GM23338 (cell line): ENCODE data around the gene NQO1. TPM values are rescaled to one million over a fixed set of nuclear protein-coding genes. Genes with fewer than 3 reads are reported as not detected.

Experiments used
- CREB1 ChIP-seq: fragments of 250-450 bp; sonication (Bioruptor Pico); IDR thresholded peaks from 2 replicates; pipeline ENCODE4 v1.5.0; 2020; ENCODE audit warnings: low read depth, mild to moderate bottlenecking, moderate library complexity
- EZH2 ChIP-seq: fragments of 200-600 bp; sonication (generic); IDR thresholded peaks from one replicate; pipeline ENCODE4 v1.8.0; 2017; ENCODE audit warnings: antibody characterized with exemption, mild to moderate bottlenecking, low read depth; ENCODE audit not compliant: unreplicated experiment
- EZH2phosphoT487 ChIP-seq: fragments of 200-600 bp; sonication (generic); IDR thresholded peaks from one replicate; pipeline ENCODE4 v1.8.1; 2018; ENCODE audit warnings: antibody characterized with exemption; ENCODE audit not compliant: unreplicated experiment
- NANOG ChIP-seq: IDR thresholded peaks from 2 replicates; pipeline ENCODE4 v1.6.1; 2016; ENCODE audit warnings: antibody characterized with exemption, borderline replicate concordance
- ZNF114 ChIP-seq: fragments of 250-450 bp; sonication (Bioruptor Pico); IDR thresholded peaks from 2 replicates; pipeline ENCODE4 v1.5.0; 2020; ENCODE audit warnings: mild to moderate bottlenecking, moderate library complexity
- ZNF331 ChIP-seq: fragments of 250-450 bp; sonication (Bioruptor Pico); IDR thresholded peaks from 2 replicates; pipeline ENCODE4 v1.5.0; 2020; ENCODE audit warnings: low read depth, mild to moderate bottlenecking, moderate library complexity
- polyA plus RNA-seq: library from polyadenylated mRNA; unstranded; fragments of >200 nt; fragmentation: Nextera tagmentation; extraction: Ambion mirVana; gene quantifications from 2 replicates; pipeline ENCODE4 v1.2.1, GENCODE V29; 2016
- total RNA-seq: library from RNA; depleted of rRNA; stranded (reverse); fragments of >200 nt; shearing (Covaris generic); gene quantifications from 2 replicates; pipeline ENCODE4 v1.2.3, GENCODE V29; 2014
- TF ChIP-seq, protein P1 (sequence below): IDR thresholded peaks from one replicate; pipeline ENCODE4 v1.6.1; 2018; ENCODE audit warnings: antibody characterized with exemption; ENCODE audit not compliant: unreplicated experiment
- TF ChIP-seq, protein P2 (sequence below): fragments of 250-450 bp; sonication (Bioruptor Pico); IDR thresholded peaks from 2 replicates; pipeline ENCODE4 v1.5.0; 2020; ENCODE audit warnings: mild to moderate bottlenecking, moderate library complexity

Gene NQO1
- total and polyA plus RNA-seq, 2 experiments from 2014 or later: 80.9 to 86.3 TPM

DNA sequence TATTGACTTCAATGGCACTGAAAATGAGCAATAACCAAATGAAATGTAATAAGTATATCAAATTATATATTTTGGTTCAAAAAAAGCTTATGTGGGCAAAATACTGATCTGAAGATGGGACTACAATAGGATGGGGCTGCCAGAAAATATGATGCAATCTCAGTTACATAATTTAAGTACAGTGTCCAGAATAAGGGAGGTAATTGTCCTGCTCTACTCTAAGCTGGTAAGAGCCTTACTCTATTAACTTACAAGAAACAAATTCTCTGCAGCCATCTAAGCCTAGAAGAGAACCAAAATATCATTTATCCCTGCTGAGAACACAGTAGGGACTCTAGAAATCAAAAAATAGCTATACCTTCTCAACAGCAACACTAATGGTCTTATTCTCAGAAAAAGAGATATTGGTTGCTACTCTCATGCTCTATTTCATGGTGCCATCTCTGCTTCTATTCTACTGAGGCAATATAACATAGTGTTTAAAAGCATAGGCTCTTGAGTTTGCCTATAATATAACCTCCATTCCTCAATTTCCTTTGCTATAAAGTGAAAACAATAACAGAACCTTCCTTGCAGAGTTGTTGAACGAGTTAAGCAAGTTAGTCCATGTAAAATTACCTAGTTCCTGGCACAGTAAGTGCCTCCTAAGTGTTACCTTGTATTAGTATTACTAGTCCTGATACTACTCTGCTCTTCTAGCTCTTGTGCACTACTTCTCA is 19.9 kb downstream of the NQO1 start (continued):
- TF ChIP-seq, protein P1, sequence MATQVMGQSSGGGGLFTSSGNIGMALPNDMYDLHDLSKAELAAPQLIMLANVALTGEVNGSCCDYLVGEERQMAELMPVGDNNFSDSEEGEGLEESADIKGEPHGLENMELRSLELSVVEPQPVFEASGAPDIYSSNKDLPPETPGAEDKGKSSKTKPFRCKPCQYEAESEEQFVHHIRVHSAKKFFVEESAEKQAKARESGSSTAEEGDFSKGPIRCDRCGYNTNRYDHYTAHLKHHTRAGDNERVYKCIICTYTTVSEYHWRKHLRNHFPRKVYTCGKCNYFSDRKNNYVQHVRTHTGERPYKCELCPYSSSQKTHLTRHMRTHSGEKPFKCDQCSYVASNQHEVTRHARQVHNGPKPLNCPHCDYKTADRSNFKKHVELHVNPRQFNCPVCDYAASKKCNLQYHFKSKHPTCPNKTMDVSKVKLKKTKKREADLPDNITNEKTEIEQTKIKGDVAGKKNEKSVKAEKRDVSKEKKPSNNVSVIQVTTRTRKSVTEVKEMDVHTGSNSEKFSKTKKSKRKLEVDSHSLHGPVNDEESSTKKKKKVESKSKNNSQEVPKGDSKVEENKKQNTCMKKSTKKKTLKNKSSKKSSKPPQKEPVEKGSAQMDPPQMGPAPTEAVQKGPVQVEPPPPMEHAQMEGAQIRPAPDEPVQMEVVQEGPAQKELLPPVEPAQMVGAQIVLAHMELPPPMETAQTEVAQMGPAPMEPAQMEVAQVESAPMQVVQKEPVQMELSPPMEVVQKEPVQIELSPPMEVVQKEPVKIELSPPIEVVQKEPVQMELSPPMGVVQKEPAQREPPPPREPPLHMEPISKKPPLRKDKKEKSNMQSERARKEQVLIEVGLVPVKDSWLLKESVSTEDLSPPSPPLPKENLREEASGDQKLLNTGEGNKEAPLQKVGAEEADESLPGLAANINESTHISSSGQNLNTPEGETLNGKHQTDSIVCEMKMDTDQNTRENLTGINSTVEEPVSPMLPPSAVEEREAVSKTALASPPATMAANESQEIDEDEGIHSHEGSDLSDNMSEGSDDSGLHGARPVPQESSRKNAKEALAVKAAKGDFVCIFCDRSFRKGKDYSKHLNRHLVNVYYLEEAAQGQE: no peak
- TF ChIP-seq ZNF331 (CRISPR knock-in tag): no peak
- no peak for TF ChIP-seq NANOG
- no peak for TF ChIP-seq ZNF114 (CRISPR knock-in tag)
- TF ChIP-seq, protein P2, sequence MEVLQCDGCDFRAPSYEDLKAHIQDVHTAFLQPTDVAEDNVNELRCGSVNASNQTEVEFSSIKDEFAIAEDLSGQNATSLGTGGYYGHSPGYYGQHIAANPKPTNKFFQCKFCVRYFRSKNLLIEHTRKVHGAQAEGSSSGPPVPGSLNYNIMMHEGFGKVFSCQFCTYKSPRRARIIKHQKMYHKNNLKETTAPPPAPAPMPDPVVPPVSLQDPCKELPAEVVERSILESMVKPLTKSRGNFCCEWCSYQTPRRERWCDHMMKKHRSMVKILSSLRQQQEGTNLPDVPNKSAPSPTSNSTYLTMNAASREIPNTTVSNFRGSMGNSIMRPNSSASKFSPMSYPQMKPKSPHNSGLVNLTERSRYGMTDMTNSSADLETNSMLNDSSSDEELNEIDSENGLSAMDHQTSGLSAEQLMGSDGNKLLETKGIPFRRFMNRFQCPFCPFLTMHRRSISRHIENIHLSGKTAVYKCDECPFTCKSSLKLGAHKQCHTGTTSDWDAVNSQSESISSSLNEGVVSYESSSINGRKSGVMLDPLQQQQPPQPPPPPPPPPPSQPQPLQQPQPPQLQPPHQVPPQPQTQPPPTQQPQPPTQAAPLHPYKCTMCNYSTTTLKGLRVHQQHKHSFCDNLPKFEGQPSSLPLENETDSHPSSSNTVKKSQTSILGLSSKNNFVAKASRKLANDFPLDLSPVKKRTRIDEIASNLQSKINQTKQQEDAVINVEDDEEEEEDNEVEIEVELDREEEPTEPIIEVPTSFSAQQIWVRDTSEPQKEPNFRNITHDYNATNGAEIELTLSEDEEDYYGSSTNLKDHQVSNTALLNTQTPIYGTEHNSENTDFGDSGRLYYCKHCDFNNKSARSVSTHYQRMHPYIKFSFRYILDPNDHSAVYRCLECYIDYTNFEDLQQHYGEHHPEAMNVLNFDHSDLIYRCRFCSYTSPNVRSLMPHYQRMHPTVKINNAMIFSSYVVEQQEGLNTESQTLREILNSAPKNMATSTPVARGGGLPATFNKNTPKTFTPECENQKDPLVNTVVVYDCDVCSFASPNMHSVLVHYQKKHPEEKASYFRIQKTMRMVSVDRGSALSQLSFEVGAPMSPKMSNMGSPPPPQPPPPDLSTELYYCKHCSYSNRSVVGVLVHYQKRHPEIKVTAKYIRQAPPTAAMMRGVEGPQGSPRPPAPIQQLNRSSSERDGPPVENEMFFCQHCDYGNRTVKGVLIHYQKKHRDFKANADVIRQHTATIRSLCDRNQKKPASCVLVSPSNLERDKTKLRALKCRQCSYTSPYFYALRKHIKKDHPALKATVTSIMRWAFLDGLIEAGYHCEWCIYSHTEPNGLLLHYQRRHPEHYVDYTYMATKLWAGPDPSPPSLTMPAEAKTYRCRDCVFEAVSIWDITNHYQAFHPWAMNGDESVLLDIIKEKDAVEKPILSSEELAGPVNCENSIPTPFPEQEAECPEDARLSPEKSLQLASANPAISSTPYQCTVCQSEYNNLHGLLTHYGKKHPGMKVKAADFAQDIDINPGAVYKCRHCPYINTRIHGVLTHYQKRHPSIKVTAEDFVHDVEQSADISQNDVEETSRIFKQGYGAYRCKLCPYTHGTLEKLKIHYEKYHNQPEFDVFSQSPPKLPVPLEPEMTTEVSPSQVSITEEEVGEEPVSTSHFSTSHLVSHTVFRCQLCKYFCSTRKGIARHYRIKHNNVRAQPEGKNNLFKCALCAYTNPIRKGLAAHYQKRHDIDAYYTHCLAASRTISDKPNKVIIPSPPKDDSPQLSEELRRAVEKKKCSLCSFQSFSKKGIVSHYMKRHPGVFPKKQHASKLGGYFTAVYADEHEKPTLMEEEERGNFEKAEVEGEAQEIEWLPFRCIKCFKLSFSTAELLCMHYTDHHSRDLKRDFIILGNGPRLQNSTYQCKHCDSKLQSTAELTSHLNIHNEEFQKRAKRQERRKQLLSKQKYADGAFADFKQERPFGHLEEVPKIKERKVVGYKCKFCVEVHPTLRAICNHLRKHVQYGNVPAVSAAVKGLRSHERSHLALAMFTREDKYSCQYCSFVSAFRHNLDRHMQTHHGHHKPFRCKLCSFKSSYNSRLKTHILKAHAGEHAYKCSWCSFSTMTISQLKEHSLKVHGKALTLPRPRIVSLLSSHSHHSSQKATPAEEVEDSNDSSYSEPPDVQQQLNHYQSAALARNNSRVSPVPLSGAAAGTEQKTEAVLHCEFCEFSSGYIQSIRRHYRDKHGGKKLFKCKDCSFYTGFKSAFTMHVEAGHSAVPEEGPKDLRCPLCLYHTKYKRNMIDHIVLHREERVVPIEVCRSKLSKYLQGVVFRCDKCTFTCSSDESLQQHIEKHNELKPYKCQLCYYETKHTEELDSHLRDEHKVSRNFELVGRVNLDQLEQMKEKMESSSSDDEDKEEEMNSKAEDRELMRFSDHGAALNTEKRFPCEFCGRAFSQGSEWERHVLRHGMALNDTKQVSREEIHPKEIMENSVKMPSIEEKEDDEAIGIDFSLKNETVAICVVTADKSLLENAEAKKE (CRISPR knock-in tag): no peak
- no peak for TF ChIP-seq EZH2
- TF ChIP-seq CREB1 (CRISPR knock-in tag): no peak
- TF ChIP-seq EZH2phosphoT487: no peak
